Activated CD4-positive, alpha-beta T cell treated with anti-CD3 and anti-CD28 coated beads for 36 hours (primary cell): ENCODE measurements around the gene OSBPL3. TPM values are rescaled to one million over a fixed set of nuclear protein-coding genes. Genes with fewer than 3 reads are reported as not detected.

ENCODE experiments used
- ATAC-seq: fragments of 200-7000 bp; cut with Tn5 transposase; one replicate; pipeline ENCODE4 v1.10.0; 2021; ENCODE audit warnings: mild to moderate bottlenecking, moderate library complexity
- CTCF ChIA-PET: fragments of 350-600 bp; sonication (Branson Sonifier 250); formaldehyde crosslinking; loops from one replicate; lab custom pipeline; 2021; ENCODE audit warnings: antibody characterized with exemption; lab: Charles Lee
- POLR2A ChIA-PET: fragments of 350-600 bp; sonication (Branson Sonifier 250); formaldehyde crosslinking; loops from one replicate; lab custom pipeline; 2021; ENCODE audit warnings: antibody characterized with exemption, inconsistent platforms; lab: Charles Lee
- DNase-seq: peaks from one replicate; pipeline ENCODE4 v3.0.0-alpha.2; 2020
- H3K27ac Mint-ChIP-seq: one replicate; pipeline ENCODE4 v1.8.0; 2021; ENCODE audit warnings: mixed read lengths
- H3K27me3 Mint-ChIP-seq: one replicate; pipeline ENCODE4 v1.8.0; 2021; ENCODE audit warnings: mixed read lengths
- H3K36me3 Mint-ChIP-seq: one replicate; pipeline ENCODE4 v1.8.0; 2021; ENCODE audit warnings: low read depth, mixed read lengths
- H3K4me1 Mint-ChIP-seq: one replicate; pipeline ENCODE4 v1.8.0; 2021; ENCODE audit warnings: mixed read lengths
- H3K4me3 Mint-ChIP-seq: one replicate; pipeline ENCODE4 v1.8.0; 2021; ENCODE audit warnings: mild to moderate bottlenecking, moderate library complexity, mixed read lengths
- H3K9me3 Mint-ChIP-seq: one replicate; pipeline ENCODE4 v1.8.0; 2021; ENCODE audit warnings: low read depth, mixed read lengths
- intact Hi-C, 2 experiments: fragments of 100-400 bp; cut with DNase I in 1 of 2; cut with micrococcal nuclease in 1 of 2; formaldehyde crosslinking; loops; one replicate each; pipeline versions ENCODE4 v1.14.2 to v1.15.1; 2022 to 2024; cut with DNase I, micrococcal nuclease
- total RNA-seq, 2 experiments: library from RNA; stranded (reverse); gene quantifications; one replicate each; pipeline ENCODE4 v1.2.3, GENCODE V29; 2021

OSBPL3 gene
- total RNA-seq, 2 experiments from 2014 or later: 34.7 to 38.2 TPM

GRCh38 chr7:24879291-24879690, 100.7 kb downstream of the OSBPL3 start:
- Mint-ChIP-seq H3K4me3 (no peak overlapping the region), H3K9me3 (no peaks in the 10 kb centered on the region)
- intact Hi-C loops: loop anchor here in 1 of 2 experiments (2.0 kb wide), 1 partner anchor 58 kb away; no protein-coding TSS in a partner anchor

GRCh38 chr7:24877790-24878311, 102.1 kb downstream of the OSBPL3 start:
- no peaks in the 10 kb centered on the region for H3K9me3 Mint-ChIP-seq

More at GRCh38 chr7:24879291-24879690, 100.7 kb downstream of the OSBPL3 start:
- Mint-ChIP-seq H3K36me3 (peaks cover 8% of the 10 kb centered on the region), H3K27me3 (no peaks in the 10 kb centered on the region), H3K4me1 (peaks cover 70% of the 10 kb centered on the region), H3K27ac (peak overlapping the region; percentile 40)
- POLR2A ChIA-PET: no interaction called here
- no peak for ATAC-seq
- CTCF ChIA-PET: interaction anchor here (0.8 to 3.3 kb wide), 6 partner anchors 12 to 215 kb away, joined by 3 to 18 read pairs (median 6); no protein-coding TSS in a partner anchor
- no peak for DNase-seq

GRCh38 chr7:24874791-24875190, 105.2 kb downstream of the OSBPL3 start:
- ATAC-seq (no peak), DNase-seq (no peak)
- Mint-ChIP-seq H3K27ac (no peak overlapping the region), H3K9me3 (no peaks in the 10 kb centered on the region), H3K4me1 (peaks cover 40% of the 10 kb centered on the region), H3K27me3 (no peaks in the 10 kb centered on the region), H3K36me3 (peaks cover 16% of the 10 kb centered on the region), H3K4me3 (no peak overlapping the region)
- ChIA-PET POLR2A (no interaction called here), CTCF (no interaction called here)
- intact Hi-C loops: no loop called here

More at GRCh38 chr7:24877790-24878311, 102.1 kb downstream of the OSBPL3 start:
- DNase-seq (peak; percentile 59), ATAC-seq (peak; percentile 78)
- Mint-ChIP-seq H3K4me3 (peak overlapping the region; percentile 29), H3K4me1 (peaks cover 56% of the 10 kb centered on the region), H3K36me3 (peaks cover 6% of the 10 kb centered on the region), H3K27ac (peak overlapping the region; percentile 69), H3K27me3 (no peaks in the 10 kb centered on the region)
- intact Hi-C loops: loop anchor here (1.0 to 2.0 kb wide), 2 partner anchors 12 to 57 kb away; no protein-coding TSS in a partner anchor
- ChIA-PET POLR2A (interaction anchor here (0.5 to 1.2 kb wide), 4 partner anchors 23 to 174 kb away, joined by 3 to 5 read pairs (median 4); partner anchors contain the start of gene OSBPL3), CTCF (interaction anchor here (0.6 to 3.3 kb wide), 8 partner anchors 21 to 1497 kb away, joined by 3 to 18 read pairs (median 3); no protein-coding TSS in a partner anchor)

- Mint-ChIP-seq H3K4me3 (no peak overlapping the region), H3K27me3 (no peaks in the 10 kb centered on the region), H3K9me3 (no peaks in the 10 kb centered on the region), H3K36me3 (peaks cover 20% of the 10 kb centered on the region), H3K4me1 (peaks cover 35% of the 10 kb centered on the region), H3K27ac (no peak overlapping the region)
- POLR2A ChIA-PET: no interaction called here
- CTCF ChIA-PET: interaction anchor here (0.9 kb wide), 1 partner anchor 53 kb away, joined by 3 read pairs; no protein-coding TSS in a partner anchor
- intact Hi-C loops: no loop called here
- no peak for DNase-seq
- ATAC-seq: no peak
Measured at GRCh38 chr7:24873944-24874343, 106.0 kb downstream of the OSBPL3 start.

- DNase-seq (no peak), ATAC-seq (no peak)
- intact Hi-C loops: no loop called here
- H3K4me1 Mint-ChIP-seq: peaks cover 20% of the 10 kb centered on the region
- no peaks in the 10 kb centered on the region for H3K27me3 Mint-ChIP-seq
- POLR2A ChIA-PET: no interaction called here
- no peak overlapping the region for H3K4me3 Mint-ChIP-seq
- no peaks in the 10 kb centered on the region for H3K9me3 Mint-ChIP-seq
- peaks cover 30% of the 10 kb centered on the region for H3K36me3 Mint-ChIP-seq
- no peak overlapping the region for H3K27ac Mint-ChIP-seq
- CTCF ChIA-PET: interaction anchor here (0.8 to 1.3 kb wide), 3 partner anchors 28 to 51 kb away, joined by 3 to 4 read pairs (median 4); no protein-coding TSS in a partner anchor
Measured at GRCh38 chr7:24871770-24872169, 108.2 kb downstream of the OSBPL3 start.

GRCh38 chr7:24870766-24871165, 109.2 kb downstream of the OSBPL3 start:
- intact Hi-C loops: no loop called here
- H3K27ac Mint-ChIP-seq: no peak overlapping the region
- CTCF ChIA-PET: interaction anchor here (0.5 kb wide), 1 partner anchor 50 kb away, joined by 4 read pairs; no protein-coding TSS in a partner anchor
- no peak for DNase-seq
- H3K4me1 Mint-ChIP-seq: peaks cover 29% of the 10 kb centered on the region
- POLR2A ChIA-PET: no interaction called here
- no peaks in the 10 kb centered on the region for H3K9me3 Mint-ChIP-seq
- no peak for ATAC-seq
- H3K36me3 Mint-ChIP-seq: peaks cover 39% of the 10 kb centered on the region
- H3K4me3 Mint-ChIP-seq: no peak overlapping the region
- no peaks in the 10 kb centered on the region for H3K27me3 Mint-ChIP-seq

- no peak overlapping the region for H3K27ac Mint-ChIP-seq
- DNase-seq: no peak
- H3K27me3 Mint-ChIP-seq: no peaks in the 10 kb centered on the region
- H3K9me3 Mint-ChIP-seq: no peaks in the 10 kb centered on the region
- ATAC-seq: no peak
- H3K36me3 Mint-ChIP-seq: peaks cover 49% of the 10 kb centered on the region
- ChIA-PET CTCF (interaction anchor here (0.5 kb wide), 1 partner anchor 230 kb away, joined by 4 read pairs; no protein-coding TSS in a partner anchor), POLR2A (no interaction called here)
- no peak overlapping the region for H3K4me3 Mint-ChIP-seq
- peaks cover 41% of the 10 kb centered on the region for H3K4me1 Mint-ChIP-seq
- intact Hi-C loops: loop anchor here in 1 of 2 experiments (5.0 kb wide), 1 partner anchor 53 kb away; no protein-coding TSS in a partner anchor
Measured at GRCh38 chr7:24869572-24869971, 110.4 kb downstream of the OSBPL3 start.

GRCh38 chr7:24868741-24869140, 111.2 kb downstream of the OSBPL3 start:
- peaks cover 57% of the 10 kb centered on the region for H3K36me3 Mint-ChIP-seq
- H3K9me3 Mint-ChIP-seq: no peaks in the 10 kb centered on the region

GRCh38 chr7:24866004-24866615, 113.9 kb downstream of the OSBPL3 start:
- Mint-ChIP-seq H3K27ac (peak overlapping the region; percentile 85), H3K27me3 (no peaks in the 10 kb centered on the region), H3K4me1 (peaks cover 37% of the 10 kb centered on the region), H3K9me3 (no peaks in the 10 kb centered on the region), H3K4me3 (peak overlapping the region; percentile 14), H3K36me3 (peaks cover 73% of the 10 kb centered on the region)
- peak; percentile 87 for ATAC-seq
- ChIA-PET POLR2A (no interaction called here), CTCF (interaction anchor here (0.6 to 1.1 kb wide), 4 partner anchors 55 to 93 kb away, joined by 3 read pairs; no protein-coding TSS in a partner anchor)
- intact Hi-C loops: loop anchor here (1.0 to 5.0 kb wide), 10 partner anchors 11 to 252 kb away; partner anchors contain the start of gene OSBPL3 (in 1 of the 2)
- peak; percentile 69 for DNase-seq

More at GRCh38 chr7:24868741-24869140, 111.2 kb downstream of the OSBPL3 start:
- Mint-ChIP-seq H3K27ac (no peak overlapping the region), H3K27me3 (no peaks in the 10 kb centered on the region), H3K4me1 (peaks cover 44% of the 10 kb centered on the region), H3K4me3 (no peak overlapping the region)
- POLR2A ChIA-PET: no interaction called here
- CTCF ChIA-PET: no interaction called here
- intact Hi-C loops: loop anchor here in 1 of 2 experiments (5.0 kb wide), 1 partner anchor 54 kb away; no protein-coding TSS in a partner anchor
- ATAC-seq (no peak), DNase-seq (no peak)

GRCh38 chr7:24864214-24864817, 115.7 kb downstream of the OSBPL3 start:
- Mint-ChIP-seq H3K4me1 (peaks cover 31% of the 10 kb centered on the region), H3K9me3 (no peaks in the 10 kb centered on the region), H3K4me3 (no peak overlapping the region), H3K36me3 (peaks cover 72% of the 10 kb centered on the region), H3K27me3 (no peaks in the 10 kb centered on the region), H3K27ac (no peak overlapping the region)
- ATAC-seq (no peak), DNase-seq (no peak)
- POLR2A ChIA-PET: no interaction called here
- intact Hi-C loops: no loop called here
- CTCF ChIA-PET: interaction anchor here (0.8 to 1.2 kb wide), 2 partner anchors 17 to 43 kb away, joined by 3 to 6 read pairs; no protein-coding TSS in a partner anchor

GRCh38 chr7:24863626-24864025, 116.4 kb downstream of the OSBPL3 start:
- Mint-ChIP-seq H3K36me3 (peaks cover 68% of the 10 kb centered on the region), H3K4me1 (peaks cover 31% of the 10 kb centered on the region), H3K4me3 (no peak overlapping the region), H3K9me3 (no peaks in the 10 kb centered on the region), H3K27ac (no peak overlapping the region), H3K27me3 (no peaks in the 10 kb centered on the region)
- CTCF ChIA-PET: interaction anchor here (1.2 kb wide), 1 partner anchor 17 kb away, joined by 6 read pairs; no protein-coding TSS in a partner anchor
- intact Hi-C loops: no loop called here
- no peak for DNase-seq
- no peak for ATAC-seq
- POLR2A ChIA-PET: no interaction called here
